Ascending aorta (tissue), 2 donors: ENCODE results near the gene CLK1. TPM values are rescaled to one million over a fixed set of nuclear protein-coding genes. Genes with fewer than 3 reads are reported as not detected.

Experiments
- DNase-seq, 2 donors: peaks; one replicate each; pipeline ENCODE4 v3.0.0-alpha.2; 2019; ENCODE audit warnings: low spot score in 2 of 2
- H3K27ac ChIP-seq, 2 donors: fragments of 200-600 bp; sonication (generic); one replicate each; pipeline ENCODE4 v1.5.1; 2016 to 2017; ENCODE audit warnings: mild to moderate bottlenecking in 1 of 2
- H3K27me3 ChIP-seq: fragments of 200-600 bp; sonication (generic); one replicate; pipeline ENCODE4 v1.5.1; 2017
- H3K36me3 ChIP-seq, 2 donors: fragments of 200-600 bp; sonication (generic); one replicate each; pipeline ENCODE4 v1.5.1; 2016
- H3K4me1 ChIP-seq, 2 donors: fragments of 200-600 bp; sonication (generic); one replicate each; pipeline ENCODE4 v1.5.1; 2016 to 2017; ENCODE audit warnings: mild to moderate bottlenecking in 1 of 2
- H3K4me3 ChIP-seq, 2 donors: fragments of 200-600 bp; sonication (generic); one replicate each; pipeline ENCODE4 v1.5.1; 2016 to 2017; ENCODE audit warnings: mild to moderate bottlenecking in 1 of 2
- H3K9me3 ChIP-seq, 2 donors: fragments of 200-600 bp; sonication (generic); one replicate each; pipeline ENCODE4 v1.5.1; 2016
- CTCF ChIP-seq, 3 experiments: fragments of 200-600 bp in 2 of 3; fragments of 450-650 bp in 1 of 3; sonication (generic) in 2 of 3; IDR thresholded peaks; one replicate each; pipeline ENCODE4 v1.5.1; 2016 to 2019; ENCODE audit warnings: antibody characterized with exemption in 3 of 3, mild to moderate bottlenecking in 1 of 3, moderate library complexity in 1 of 3
- intact Hi-C: fragments of 100-400 bp; cut with DNase I; formaldehyde crosslinking; loops from one replicate; pipeline ENCODE4 v1.15.1; 2023
- total RNA-seq: library from RNA; depleted of rRNA; stranded (reverse); fragments of >200 nt; gene quantifications from one replicate; pipeline ENCODE4 v1.1.0, GENCODE V29; 2016

The CLK1 gene
- total RNA-seq, 1 donor from 2014 or later, result 43.5 TPM

GRCh38 chr2:200873560-200873959, 9.1 kb upstream of the CLK1 start:
- peaks cover 23 to 44% of the 10 kb centered on the region in 2 donors for H3K36me3 ChIP-seq
- TF ChIP-seq CTCF (IDR thresholded peaks at IDR 0.05), result no peak
- no peak overlapping the region for H3K27ac ChIP-seq
- H3K4me1 ChIP-seq, result no peaks in the 10 kb centered on the region
- no peaks in the 10 kb centered on the region for H3K9me3 ChIP-seq
- intact Hi-C loops, result no loop called here
- no peaks in the 10 kb centered on the region for H3K27me3 ChIP-seq
- no peak for DNase-seq
- H3K4me3 ChIP-seq, result no peak overlapping the region

- DNase-seq, result no peak
- no peak overlapping the region for H3K4me3 ChIP-seq
- intact Hi-C loops, result no loop called here
These were observed 6.7 kb upstream of the CLK1 start for GRCh38 chr2:200871151-200871550.

GRCh38 chr2:200869014-200869413, 4.6 kb upstream of the CLK1 start:
- intact Hi-C loops, result loop anchor here (10.0 kb wide), 1 partner anchor 344 kb away; the partner anchor contains the start of gene SGO2
- no peak for DNase-seq
- Histone ChIP-seq H3K36me3 (peaks cover 0 to 9% of the 10 kb centered on the region in 2 donors), H3K4me3 (no peak overlapping the region), H3K27ac (no peak overlapping the region), H3K27me3 (no peaks in the 10 kb centered on the region), H3K9me3 (no peaks in the 10 kb centered on the region), H3K4me1 (peaks cover 0 to 11% of the 10 kb centered on the region in 2 donors)
- no peak for TF ChIP-seq CTCF (IDR thresholded peaks at IDR 0.05)

More at GRCh38 chr2:200871151-200871550, 6.7 kb upstream of the CLK1 start:
- no peak for TF ChIP-seq CTCF (IDR thresholded peaks at IDR 0.05)
- H3K4me1 ChIP-seq, result peaks cover 0 to 4% of the 10 kb centered on the region in 2 donors
- H3K9me3 ChIP-seq, result no peaks in the 10 kb centered on the region
- H3K27ac ChIP-seq, result no peak overlapping the region
- peaks cover 19 to 23% of the 10 kb centered on the region in 2 donors for H3K36me3 ChIP-seq
- H3K27me3 ChIP-seq, result no peaks in the 10 kb centered on the region

- Histone ChIP-seq H3K36me3 (peaks cover 9 to 23% of the 10 kb centered on the region in 2 donors), H3K27me3 (no peaks in the 10 kb centered on the region), H3K4me1 (peaks cover 0 to 29% of the 10 kb centered on the region in 2 donors), H3K9me3 (no peaks in the 10 kb centered on the region), H3K4me3 (peak overlapping the region; percentile 74 to 80), H3K27ac (peak overlapping the region; percentile 96 to 100)
- no peak for TF ChIP-seq CTCF (IDR thresholded peaks at IDR 0.05)
- DNase-seq, result no peak
- intact Hi-C loops, result loop anchor here (1.0 to 10.0 kb wide), 6 partner anchors 26 to 556 kb away; partner anchors contain the start of genes BZW1, NIF3L1, ORC2 and PPIL3
These were observed 679 bp downstream of the CLK1 start for GRCh38 chr2:200863782-200864175.

- TF ChIP-seq CTCF (IDR thresholded peaks at IDR 0.05), result no peak
- Histone ChIP-seq H3K36me3 (peaks cover 21 to 36% of the 10 kb centered on the region in 2 donors), H3K27me3 (no peaks in the 10 kb centered on the region), H3K27ac (peak overlapping the region; percentile 96 to 100), H3K4me1 (peaks cover 4 to 39% of the 10 kb centered on the region in 2 donors), H3K9me3 (no peaks in the 10 kb centered on the region), H3K4me3 (peak overlapping the region; percentile 74 to 80)
- intact Hi-C loops, result loop anchor here (5.0 to 10.0 kb wide), 2 partner anchors 338 to 555 kb away; partner anchors contain the start of genes SGO2 and SPATS2L
- peak; percentile 47 to 74 for DNase-seq
These were observed 1.9 kb downstream of the CLK1 start for GRCh38 chr2:200862532-200863000.
